GM18505 (cell line): ENCODE data around the gene DDX54.
"Not testable (repeated sequence)": the region's sequence is repeated elsewhere in the genome, so short reads cannot be mapped to it uniquely, and the experiment has no call there.

ENCODE experiments used
- ATAC-seq: cut with Tn5 transposase; IDR thresholded peaks from one replicate; pipeline ENCODE4 v1.9.1; 2021; ENCODE audit not compliant: unreplicated experiment
- POLR2A ChIP-seq: IDR thresholded peaks from 4 replicates; pipeline ENCODE4 v1.6.1; 2011; ENCODE audit warnings: borderline replicate concordance; ENCODE audit not compliant: insufficient read depth, insufficient read length; ENCODE audit errors: extremely low read depth

The DDX54 gene

DNA sequence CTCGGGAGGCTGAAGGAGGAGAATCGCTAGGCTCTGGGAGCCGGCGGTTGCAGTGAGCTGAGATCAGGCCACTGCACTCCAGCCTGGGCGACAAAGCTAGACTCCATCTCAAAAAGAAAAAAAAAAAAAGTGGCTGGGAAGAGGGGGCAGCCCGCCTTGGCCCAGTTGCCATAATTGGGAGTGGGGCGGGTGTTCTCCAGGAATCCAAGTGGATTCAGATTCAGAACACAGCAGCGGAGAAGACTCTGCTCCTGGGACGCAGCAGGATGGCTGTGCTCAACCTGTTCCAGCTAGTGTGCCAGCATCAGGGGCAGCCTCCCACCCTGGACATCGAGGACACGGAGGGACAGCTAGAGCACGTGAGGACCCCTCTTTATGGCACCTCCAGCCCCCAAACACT is 30.2 kb downstream of the DDX54 start:
- TF ChIP-seq POLR2A = no peak
- ATAC-seq = no peak

DNA sequence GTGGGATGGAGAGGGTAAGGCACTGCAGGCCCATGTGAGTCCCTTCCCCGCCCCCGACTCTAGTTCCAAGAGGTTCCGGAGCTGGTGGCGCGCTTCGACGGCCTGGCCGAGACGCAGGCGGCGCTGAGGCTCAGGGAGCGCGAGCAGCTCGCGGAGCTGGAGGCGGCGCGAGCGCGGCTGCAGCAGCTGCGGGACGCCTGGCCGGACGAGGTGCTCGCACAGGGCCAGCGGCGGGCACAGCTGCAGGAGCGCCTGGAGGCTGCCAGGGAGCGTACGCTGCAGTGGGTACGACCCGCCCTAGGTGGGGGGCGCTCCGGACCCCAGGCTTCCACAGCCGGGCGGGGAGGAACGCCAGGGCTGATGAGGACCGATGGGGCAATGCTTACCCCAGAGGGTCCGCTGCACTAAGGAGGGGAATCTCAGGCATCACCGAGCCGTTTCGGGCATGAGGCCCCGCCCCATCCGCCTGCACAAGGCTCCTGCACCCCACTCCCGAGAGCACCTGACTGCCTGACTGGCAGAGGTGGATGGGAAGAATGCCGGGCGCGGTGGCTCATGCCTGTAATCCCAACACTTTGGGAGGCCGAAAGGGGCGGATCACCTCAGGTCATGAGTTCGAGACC is 30.8 kb downstream of the DDX54 start:
- ATAC-seq = no peak
- no peak for TF ChIP-seq POLR2A

DNA sequence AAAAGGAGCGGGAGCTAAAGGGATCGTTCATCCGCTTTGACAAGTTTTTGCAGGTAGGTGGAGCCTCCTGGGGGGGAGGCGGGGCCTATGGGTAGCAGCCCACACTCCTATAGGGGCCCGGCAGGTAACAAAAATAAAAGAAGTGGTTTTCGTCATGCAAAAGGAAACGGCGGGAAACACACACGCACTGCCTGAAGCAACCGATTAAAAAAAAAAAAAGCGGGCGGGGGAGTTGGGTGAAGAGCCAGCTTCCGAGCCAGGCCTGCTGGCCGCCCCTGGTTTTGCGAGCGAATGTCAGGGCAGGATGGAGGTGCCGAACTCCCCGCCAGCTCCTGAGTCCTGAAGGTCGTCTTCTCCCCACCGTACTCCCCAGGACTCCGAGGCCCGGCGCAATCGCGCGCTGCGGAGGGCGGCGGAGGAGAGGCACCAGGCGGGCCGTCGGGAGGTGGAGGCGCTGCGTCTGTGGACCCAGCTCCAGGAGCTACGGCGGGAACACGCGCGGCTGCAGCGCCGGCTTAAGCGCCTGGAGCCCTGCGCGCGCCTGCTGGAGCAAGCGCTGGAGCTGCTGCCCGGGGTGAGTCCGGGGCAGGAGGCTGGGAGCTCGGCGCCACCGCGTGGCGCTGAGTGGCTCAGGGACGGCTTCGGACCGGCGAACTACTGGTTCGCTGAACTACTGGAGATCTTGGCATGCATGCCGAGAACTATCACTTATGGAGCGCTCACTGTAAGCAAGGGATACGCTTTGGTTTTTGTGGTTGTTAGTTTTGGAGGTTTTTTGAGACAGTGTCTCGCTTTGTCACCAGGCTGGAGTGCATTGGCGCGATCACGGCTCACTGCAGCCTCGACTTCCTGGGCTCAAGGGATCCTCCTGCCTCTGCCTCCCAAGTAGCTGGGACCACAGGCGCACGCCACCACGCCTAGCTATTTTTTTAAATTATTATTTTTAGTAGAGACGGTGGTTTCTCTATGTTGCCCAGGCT is 32.2 kb downstream of the DDX54 start:
- TF ChIP-seq POLR2A = no peak
- ATAC-seq = peak; percentile 54

DNA sequence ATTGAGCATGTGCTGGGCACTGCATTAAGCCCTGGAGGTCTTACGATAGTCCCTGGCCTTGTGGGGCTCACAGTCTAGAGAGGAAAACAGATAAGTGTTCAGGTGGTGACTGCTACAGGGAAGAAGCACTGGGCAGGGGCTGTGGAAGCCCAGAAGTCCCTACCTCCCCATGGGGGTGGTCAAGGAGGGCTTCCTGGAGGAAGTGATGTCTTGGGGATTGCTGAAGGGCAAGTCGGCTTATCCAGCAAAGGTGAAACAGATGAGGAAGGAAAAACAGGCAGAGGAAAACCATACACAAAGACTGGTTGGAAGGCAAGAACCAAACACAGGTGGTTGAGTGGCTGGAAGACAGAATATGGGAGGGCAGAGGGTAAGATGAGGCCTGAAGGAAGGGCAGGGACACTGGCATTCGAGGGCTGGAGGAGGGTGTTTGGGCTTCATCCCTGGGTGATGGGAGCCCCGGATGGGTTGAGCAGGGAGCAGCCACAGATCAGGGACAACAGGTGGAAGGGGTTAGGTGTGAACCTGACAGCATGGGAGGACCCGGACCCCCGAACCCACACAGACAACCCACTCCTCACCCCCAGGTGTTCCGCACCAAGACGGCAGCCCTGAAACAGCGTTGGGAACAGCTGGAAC is 33.0 kb downstream of the DDX54 start:
- no peak for TF ChIP-seq POLR2A
- ATAC-seq = no peak

DNA sequence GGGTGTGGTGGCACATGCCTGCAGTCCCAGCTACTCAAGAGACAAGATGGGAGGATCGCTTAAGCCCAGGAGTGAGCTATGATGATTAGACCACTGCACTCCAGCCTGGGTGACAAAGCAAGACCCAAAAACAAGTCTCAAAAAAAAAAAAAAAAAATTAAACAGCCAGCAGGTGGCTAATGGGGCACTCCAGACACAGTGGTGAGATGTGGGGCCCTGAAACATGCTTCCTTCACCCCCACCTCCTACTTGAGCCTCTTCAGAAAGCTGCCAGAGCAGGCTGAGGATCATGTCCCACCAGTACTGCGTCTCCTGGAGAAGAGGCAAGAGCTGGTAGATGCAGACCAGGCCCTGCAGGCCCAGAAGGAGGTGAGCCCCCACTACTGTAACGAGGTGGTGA is 33.6 kb downstream of the DDX54 start:
- ATAC-seq = no peak
- no peak for TF ChIP-seq POLR2A

DNA sequence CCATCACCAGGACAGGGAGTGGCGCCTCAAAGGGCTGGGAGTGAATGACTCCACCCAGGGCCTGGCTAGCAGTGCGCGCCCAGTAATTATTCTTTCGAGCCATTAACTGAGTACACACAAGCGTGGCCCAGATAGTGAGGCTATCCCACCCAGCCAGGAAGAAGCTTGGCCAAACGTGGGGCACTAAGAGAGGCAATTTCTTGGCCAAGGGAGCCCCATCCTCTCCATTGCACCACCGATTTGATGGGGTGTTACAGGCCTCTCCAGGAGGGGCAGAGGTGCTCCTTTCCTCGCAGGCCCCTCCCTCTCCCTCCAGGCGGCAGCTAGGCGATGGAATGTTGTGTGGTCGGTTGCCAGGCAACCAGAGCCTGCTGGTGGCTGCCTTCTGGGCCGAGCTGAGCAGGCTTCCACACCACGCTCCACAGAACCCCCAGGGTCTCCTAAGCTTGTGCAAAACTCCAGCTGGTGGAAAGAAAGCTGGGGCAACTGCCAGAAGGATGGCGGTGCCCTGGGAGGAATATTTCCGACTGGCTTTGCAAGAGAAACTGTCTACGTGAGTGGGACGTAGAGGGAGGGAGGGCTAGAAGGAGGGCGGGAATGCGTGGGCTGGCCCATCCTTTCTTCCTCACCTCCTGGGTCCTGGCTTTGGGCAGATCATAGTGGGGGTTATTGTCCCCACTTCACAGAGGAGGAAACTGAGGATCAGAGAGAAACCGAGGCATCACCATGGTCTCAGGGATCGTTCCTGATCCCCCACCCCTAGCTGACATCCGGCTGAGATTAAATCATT is 35.7 kb downstream of the DDX54 start, which contains the start of gene CFAP73:
TSS of gene CFAP73 (plus strand) at position 364 of the 790 bp plus-strand sequence. CDS start at position 498, 134 bp downstream.
- no peak for ATAC-seq
- TF ChIP-seq POLR2A = no peak

DNA sequence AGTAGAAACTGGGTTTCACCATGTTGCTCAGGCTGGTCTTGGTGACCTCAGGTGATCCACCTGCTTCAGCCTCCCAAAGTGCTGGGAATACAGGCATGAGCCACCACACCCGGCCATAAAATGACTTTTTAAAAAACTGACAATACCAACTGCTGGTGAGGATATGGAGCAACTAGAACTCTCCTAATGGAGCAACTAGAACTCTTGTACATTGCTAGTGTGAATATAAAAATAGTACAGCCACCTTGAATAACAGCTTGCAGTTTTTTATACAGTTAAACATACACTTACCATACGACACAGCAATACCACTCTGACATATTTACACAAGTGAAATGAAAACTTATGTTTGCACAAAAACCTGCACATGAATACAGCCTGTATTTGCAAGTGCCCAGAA is 38.3 kb downstream of the DDX54 start:
- no peak for TF ChIP-seq POLR2A
- ATAC-seq = no peak

DNA sequence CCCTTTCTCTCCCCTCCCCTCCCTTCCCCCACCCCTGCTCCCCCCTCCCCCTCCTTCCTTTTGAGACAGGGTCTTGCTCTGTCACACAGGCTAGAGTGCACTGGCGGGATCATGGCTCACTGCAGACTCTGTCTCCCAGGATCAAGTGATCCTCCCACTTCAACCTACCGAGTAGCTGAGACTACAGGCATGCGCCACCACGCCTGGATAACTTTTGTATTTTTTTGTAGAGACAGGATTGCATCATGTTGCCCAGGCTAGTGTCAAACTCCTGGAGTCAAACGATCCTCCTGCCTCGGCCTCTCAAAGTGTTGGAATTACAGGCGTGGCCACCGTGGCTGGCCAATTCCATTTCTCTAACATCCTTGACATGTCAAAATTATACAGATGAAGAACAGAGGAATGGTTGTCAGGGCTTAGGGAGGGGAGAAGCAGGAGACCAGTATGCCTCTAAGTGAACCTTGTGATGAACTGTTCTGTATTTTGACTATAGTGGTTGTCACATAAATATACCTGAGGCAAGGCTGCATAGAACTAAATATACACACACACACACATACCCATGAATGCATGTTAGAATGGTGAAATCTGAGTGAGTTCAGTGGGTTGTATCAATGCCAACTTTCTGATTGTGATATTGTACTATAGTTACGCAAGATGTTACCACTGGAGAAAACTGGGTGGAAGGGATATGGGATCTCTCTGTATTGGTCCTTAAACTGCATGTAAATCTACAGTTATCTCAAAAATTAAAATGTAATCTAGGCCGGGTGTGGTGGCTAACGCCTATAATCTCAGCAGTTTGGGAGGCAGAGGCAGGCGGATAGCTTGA is 39.3 kb downstream of the DDX54 start:
- TF ChIP-seq POLR2A = no peak
- no peak for ATAC-seq

DNA sequence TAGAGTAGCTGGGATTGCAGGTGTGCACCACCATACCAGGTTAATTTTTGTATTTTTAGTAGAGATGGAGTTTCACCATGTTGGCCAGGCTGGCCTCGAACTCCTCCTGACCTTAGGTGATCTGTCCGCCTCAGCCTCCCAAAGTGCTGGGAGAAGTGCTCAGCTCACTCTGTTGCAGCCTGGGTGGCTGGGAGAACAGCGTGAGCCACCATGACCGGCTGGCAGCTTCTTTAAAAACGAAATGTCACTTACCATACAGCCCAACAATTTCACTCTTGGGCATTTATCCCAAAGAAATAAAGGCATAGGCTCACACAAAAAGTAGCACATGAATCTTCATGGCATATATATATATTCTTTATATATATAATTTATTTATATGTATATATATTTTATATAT is 40.5 kb downstream of the DDX54 start:
- TF ChIP-seq POLR2A = no peak

DNA sequence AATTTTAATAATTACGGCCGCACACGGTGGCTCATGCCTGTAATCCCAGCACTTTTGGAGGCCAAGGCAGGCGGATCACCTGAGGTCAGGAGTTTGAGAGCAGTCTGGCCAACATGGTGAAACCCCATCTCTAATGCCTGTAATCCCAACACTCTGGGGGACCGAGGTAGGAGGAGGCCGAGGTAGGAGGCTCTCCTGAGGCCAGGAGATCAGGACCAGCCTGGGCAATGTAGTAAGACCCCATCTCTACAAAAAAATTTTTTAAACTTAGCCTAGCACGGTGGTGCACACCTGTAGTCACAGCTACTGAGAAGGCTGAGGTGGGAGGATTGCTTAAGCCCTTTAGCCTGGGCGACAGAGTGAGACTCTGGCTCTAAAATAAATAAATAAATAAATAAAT is 41.3 kb downstream of the DDX54 start:
- ATAC-seq = no peak
- no peak for TF ChIP-seq POLR2A

More for the DNA sequence above, 40.5 kb downstream of the DDX54 start:
- ATAC-seq = no peak

DNA sequence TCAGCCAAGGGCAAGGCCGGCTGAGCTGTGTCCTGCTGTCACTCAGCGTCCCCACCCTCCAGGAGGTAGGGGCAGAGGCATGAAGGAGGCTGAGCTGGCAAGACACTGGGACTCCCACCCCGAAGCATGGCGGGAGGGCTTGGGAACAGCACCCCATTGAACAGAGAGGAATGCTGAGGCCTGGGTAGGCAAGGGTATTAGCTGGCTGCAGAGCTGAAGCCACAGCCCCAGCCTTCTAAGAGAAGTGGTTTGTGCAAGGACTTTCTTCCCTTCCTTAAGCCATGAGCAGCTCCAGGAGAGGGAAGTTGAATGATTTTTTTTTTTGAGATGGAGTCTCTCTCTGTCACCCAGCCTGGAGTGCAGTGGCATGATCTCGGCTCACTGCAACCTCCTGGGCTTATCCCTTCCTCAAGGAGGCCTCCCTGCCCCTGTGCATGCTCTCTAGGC is 42.4 kb downstream of the DDX54 start:
- no peak for TF ChIP-seq POLR2A
- no peak for ATAC-seq

DNA sequence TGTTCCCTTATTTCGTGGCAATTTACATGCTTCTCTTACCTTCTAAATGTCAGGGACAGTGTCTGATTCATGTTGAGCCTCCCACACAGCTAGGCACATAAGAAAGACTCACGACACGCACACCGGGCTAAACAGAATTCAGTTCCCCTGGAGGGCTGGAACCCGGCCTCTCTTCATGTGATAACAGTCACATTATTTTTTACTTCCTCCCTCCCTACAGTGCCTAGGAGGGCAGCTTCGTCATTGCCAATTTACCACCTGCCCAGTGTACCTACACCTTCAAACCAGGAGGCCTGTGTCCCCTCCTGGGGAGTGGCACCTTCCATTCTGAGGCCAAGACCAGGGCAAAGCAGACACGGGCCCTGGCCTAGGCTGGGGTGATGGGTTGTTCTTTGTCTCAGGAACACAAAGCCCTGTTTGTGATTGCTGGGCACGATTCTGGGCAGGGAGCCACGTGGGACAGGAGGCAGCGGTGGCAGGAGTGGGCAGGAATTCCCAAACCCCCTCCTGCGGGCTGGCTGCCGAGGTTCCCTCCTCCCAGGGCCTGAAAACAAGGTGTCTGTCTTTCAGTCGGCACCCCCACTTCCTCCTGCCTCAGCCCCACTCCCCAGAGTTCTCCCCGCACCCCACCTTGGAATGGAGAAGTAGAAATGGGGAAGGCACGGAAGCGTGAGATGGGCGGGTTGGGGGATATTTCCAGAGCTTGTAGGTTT is 42.9 kb downstream of the DDX54 start:
- TF ChIP-seq POLR2A = no peak
- no peak for ATAC-seq

DNA sequence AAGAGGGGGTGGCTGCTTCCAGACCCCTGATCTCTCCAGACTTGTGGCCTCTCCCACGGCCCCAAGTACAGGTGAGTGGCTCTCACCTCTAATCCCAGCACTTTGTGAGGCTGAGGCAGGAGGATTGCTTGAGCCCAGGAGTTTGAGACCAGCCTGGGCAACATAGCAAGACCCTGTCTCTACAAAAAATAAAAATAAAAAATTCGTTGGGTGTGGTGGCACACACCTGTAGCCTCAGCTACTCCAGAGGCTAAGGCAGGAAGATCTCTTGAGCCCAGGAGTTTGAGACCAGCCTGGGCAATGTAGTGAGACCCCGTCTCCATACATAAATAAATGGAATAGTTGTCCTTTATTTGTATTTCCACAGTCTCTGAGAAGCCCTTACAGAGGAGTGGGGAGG is 43.6 kb downstream of the DDX54 start:
- ATAC-seq = not testable (repeated sequence)
